IMR-90 (cell line): ENCODE results near the gene VSNL1. TPM values are rescaled to one million over a fixed set of nuclear protein-coding genes. Genes with fewer than 3 reads are reported as not detected.

Experiments
- ATAC-seq: fragments of 200-7000 bp; cut with Tn5 transposase; 2 replicates; pipeline ENCODE4 v1.9.1; 2020; ENCODE audit warnings: low read depth, mild to moderate bottlenecking, moderate library complexity
- BruUV-seq: library from RNA; stranded (reverse); fragments of 400-500 nt; replicated peaks from 2 replicates; lab custom pipeline; 2021; lab: Mats Ljungman, UMichigan
- CTCF ChIA-PET: fragments of 300-600 bp; formaldehyde crosslinking; extraction: SDS; loops from one replicate; lab custom pipeline; 2021; ENCODE audit warnings: antibody characterized with exemption; lab: Yijun Ruan, JAX
- POLR2A ChIA-PET: fragments of 300-600 bp; sonication (Branson Sonifier 250); formaldehyde crosslinking; loops from one replicate; lab custom pipeline; 2022; ENCODE audit warnings: antibody characterized with exemption; ENCODE audit not compliant: unreplicated experiment; lab: Charles Lee
- DNase-seq: peaks from one replicate; pipeline ENCODE4 v3.0.0; 2013
- H2AFZ ChIP-seq: replicated peaks from 2 replicates; pipeline ENCODE3; 2013; ENCODE audit warnings: low read length, mild to moderate bottlenecking; ENCODE audit not compliant: poor library complexity
- H2AK5ac ChIP-seq: 2 replicates; pipeline ENCODE4 v1.6.1; 2013; ENCODE audit warnings: low read depth, low read length, inconsistent platforms
- H2AK9ac ChIP-seq: replicated peaks from 2 replicates; pipeline ENCODE3; 2013; ENCODE audit warnings: mild to moderate bottlenecking, low read depth, low read length, moderate library complexity; ENCODE audit not compliant: poor library complexity
- H2BK120ac ChIP-seq: 2 replicates; pipeline ENCODE4 v1.6.1; 2013; ENCODE audit warnings: low read depth, low read length, inconsistent platforms
- H2BK15ac ChIP-seq: 3 replicates; pipeline ENCODE4 v1.6.1; 2013; ENCODE audit warnings: low read depth, low read length, inconsistent platforms
- H2BK20ac ChIP-seq: 2 replicates; pipeline ENCODE4 v1.6.1; 2013; ENCODE audit warnings: low read depth, mild to moderate bottlenecking, inconsistent platforms, low read length, moderate library complexity
- H2BK5ac ChIP-seq: 2 replicates; pipeline ENCODE4 v1.6.1; 2013; ENCODE audit warnings: mild to moderate bottlenecking, low read depth, low read length, inconsistent platforms; ENCODE audit not compliant: poor library complexity, severe bottlenecking
- H3K14ac ChIP-seq: replicated peaks from 2 replicates; pipeline ENCODE4 v1.6.1; 2013; ENCODE audit warnings: low read depth, low read length, inconsistent platforms
- H3K18ac ChIP-seq: 2 replicates; pipeline ENCODE4 v1.6.1; 2013; ENCODE audit warnings: low read depth, low read length, control low read depth
- H3K23ac ChIP-seq: 2 replicates; pipeline ENCODE4 v1.6.1; 2013; ENCODE audit warnings: low read depth, low read length, inconsistent platforms
- H3K27ac ChIP-seq: 2 replicates; pipeline ENCODE4 v1.5.1; 2013; ENCODE audit warnings: mild to moderate bottlenecking, control low read depth, low read length; ENCODE audit not compliant: insufficient read depth
- H3K27me3 ChIP-seq: 2 replicates; pipeline ENCODE4 v1.6.1; 2013; ENCODE audit warnings: low read length; ENCODE audit not compliant: control insufficient read depth, insufficient read depth
- H3K36me3 ChIP-seq: 2 replicates; pipeline ENCODE4 v1.6.1; 2013; ENCODE audit warnings: low read length, mixed read lengths; ENCODE audit not compliant: control insufficient read depth, insufficient read depth
- H3K4ac ChIP-seq: 2 replicates; pipeline ENCODE4 v1.6.1; 2013; ENCODE audit warnings: low read depth, low read length, inconsistent platforms
- H3K4me1 ChIP-seq: 2 replicates; pipeline ENCODE4 v1.6.1; 2013; ENCODE audit warnings: low read length, mixed read lengths; ENCODE audit not compliant: control insufficient read depth, insufficient read depth
- H3K4me2 ChIP-seq: 2 replicates; pipeline ENCODE4 v1.6.1; 2013; ENCODE audit warnings: low read depth, mild to moderate bottlenecking, control low read depth, low read length, moderate library complexity
- H3K4me3 ChIP-seq: 2 replicates; pipeline ENCODE4 v1.5.1; 2013; ENCODE audit warnings: low read depth, mild to moderate bottlenecking, control low read depth, low read length, moderate library complexity; ENCODE audit not compliant: insufficient read depth
- H3K56ac ChIP-seq: 2 replicates; pipeline ENCODE4 v1.6.1; 2013; ENCODE audit warnings: low read length, inconsistent platforms; ENCODE audit not compliant: insufficient read depth; ENCODE audit errors: extremely low read depth
- H3K79me1 ChIP-seq, 2 experiments: 2 replicates each; pipeline ENCODE4 v1.6.1; 2013; ENCODE audit warnings: low read length in 2 of 2, inconsistent platforms in 1 of 2, low read depth in 1 of 2
- H3K9ac ChIP-seq: 2 replicates; pipeline ENCODE4 v1.6.1; 2013; ENCODE audit warnings: low read depth, low read length, control low read depth
- H3K9me1 ChIP-seq: 2 replicates; pipeline ENCODE4 v1.6.1; 2013; ENCODE audit warnings: low read length, inconsistent platforms; ENCODE audit not compliant: insufficient read depth
- H3K9me3 ChIP-seq: 2 replicates; pipeline ENCODE4 v1.6.1; 2013; ENCODE audit warnings: low read length; ENCODE audit not compliant: control insufficient read depth, insufficient read depth
- H4K20me1 ChIP-seq: 2 replicates; pipeline ENCODE4 v1.6.1; 2013; ENCODE audit warnings: low read length, inconsistent platforms; ENCODE audit not compliant: insufficient read depth
- H4K5ac ChIP-seq: 2 replicates; pipeline ENCODE4 v1.6.1; 2013; ENCODE audit warnings: mild to moderate bottlenecking, low read depth, low read length, control low read depth
- H4K8ac ChIP-seq, 2 experiments: 2 replicates each; pipeline ENCODE4 v1.6.1; 2013; ENCODE audit warnings: low read depth in 2 of 2, low read length in 2 of 2, control low read depth in 1 of 2, inconsistent platforms in 1 of 2
- H4K91ac ChIP-seq: 2 replicates; pipeline ENCODE4 v1.6.1; 2013; ENCODE audit warnings: low read depth, low read length, inconsistent platforms; ENCODE audit not compliant: insufficient read depth
- FOS ChIP-seq: fragments of 150-350 bp; IDR thresholded peaks from 2 replicates; pipeline ENCODE4 v1.6.1; 2016; ENCODE audit warnings: low read depth, low read length
- RAD21 ChIP-seq: IDR thresholded peaks from 2 replicates; pipeline ENCODE4 v1.6.1; 2012; ENCODE audit warnings: low read length, improper control_type of control experiment
- SMC3 ChIP-seq: fragments of 150-350 bp; IDR thresholded peaks from 2 replicates; pipeline ENCODE4 v1.6.1; 2016; ENCODE audit warnings: low read depth, mild to moderate bottlenecking, antibody characterized with exemption, low read length, moderate library complexity
- dilution Hi-C: fragments of 300-500 bp; cut with HindIII; formaldehyde crosslinking; loops from one replicate; pipeline ENCODE4 v1.14.3; 2018; ENCODE audit warnings: low sequenced_read_pairs; ENCODE audit not compliant: unreplicated experiment
- in situ Hi-C: fragments of 300-500 bp; cut with MboI; formaldehyde crosslinking; loops from 3 replicates; pipeline ENCODE4 v1.14.3; 2019; ENCODE audit warnings: low sequenced_read_pairs, inconsistent platforms, mixed read lengths
- intact Hi-C: fragments of 100-400 bp; cut with micrococcal nuclease; formaldehyde crosslinking; loops from 2 replicates; pipeline ENCODE4 v1.10.0; 2022
- polyA plus RNA-seq, 3 experiments: library from polyadenylated mRNA; depleted of rRNA; stranded (reverse); fragments of >200 nt; gene quantifications; 2 replicates each; pipeline ENCODE4 v1.2.3, GENCODE V29; 2012; ENCODE audit warnings: low replicate concordance in 1 of 3
- total RNA-seq: library from RNA; depleted of rRNA; stranded (reverse); fragments of >200 nt; gene quantifications from 2 replicates; pipeline ENCODE4 v1.2.3, GENCODE V29; 2012

VSNL1 gene
- total and polyA plus RNA-seq, 2 of the 4 experiments (the other 2 are of a cell fraction): 0.32 to 0.36 TPM

DNA sequence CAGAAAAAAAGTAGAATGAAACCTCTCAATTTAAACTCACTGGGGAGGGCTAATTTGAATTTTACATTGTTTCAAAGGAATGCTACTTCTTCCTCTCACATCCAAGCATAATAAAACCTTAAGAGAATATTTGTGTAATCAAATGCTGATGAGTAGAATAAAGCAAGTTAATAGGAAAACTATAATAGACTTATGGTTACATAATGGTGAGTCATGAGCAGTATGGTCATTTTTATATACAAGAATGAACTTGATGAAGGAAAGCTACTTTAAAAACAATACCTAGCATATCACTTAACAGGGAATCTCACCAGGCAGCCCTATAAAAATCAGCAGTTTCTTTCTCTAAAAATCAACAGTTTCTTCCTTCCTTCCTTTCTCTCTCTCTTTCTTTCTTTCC is 80.3 kb downstream of the VSNL1 start:
- Histone ChIP-seq H3K4ac (no peak overlapping the region), H4K20me1 (no peaks in the 10 kb centered on the region), H4K91ac (no peak overlapping the region), H3K9ac (no peak overlapping the region), H3K27ac (no peak overlapping the region), H3K18ac (no peak overlapping the region), H2BK120ac (no peak overlapping the region), H3K4me1 (peaks cover 6% of the 10 kb centered on the region; the same call in 1 of the 2 replicates), H3K14ac (no peak overlapping the region), H3K4me2 (no peak overlapping the region), H2AK5ac (no peak overlapping the region), H2BK15ac (no peak overlapping the region), H4K8ac (no peak overlapping the region), H2BK5ac (no peak overlapping the region), H3K9me1 (peaks cover 11% of the 10 kb centered on the region; the same call in 1 of the 2 replicates), H4K5ac (no peak overlapping the region), H2BK20ac (no peak overlapping the region), H2AK9ac (no peak overlapping the region), H3K23ac (no peak overlapping the region), H3K27me3 (no peaks in the 10 kb centered on the region), H3K56ac (no peak overlapping the region), H3K4me3 (no peak overlapping the region), H3K79me1 (no peaks in the 10 kb centered on the region), H2AFZ (no peak overlapping the region), H3K36me3 (no peaks in the 10 kb centered on the region), H3K9me3 (no peaks in the 10 kb centered on the region)
- intact Hi-C loops: loop anchor here (2.0 kb wide), 1 partner anchor 22 kb away; no protein-coding TSS in a partner anchor
- DNase-seq: peak; percentile 77
- in situ Hi-C loops: no loop called here
- no peak for TF ChIP-seq SMC3
- peak; percentile 42; the same call in 1 of the 2 replicates for TF ChIP-seq FOS
- no peak for TF ChIP-seq RAD21
- no TSS peak for BruUV-seq
- dilution Hi-C loops: no loop called here
- ATAC-seq: peak; percentile 56
- ChIA-PET CTCF (no interaction called here), POLR2A (no interaction called here)
